Measurements from ENCODE around the gene RPS6KA2. TPM values are rescaled to one million over a fixed set of nuclear protein-coding genes. Genes with fewer than 3 reads are reported as not detected.

Gene RPS6KA2
- total RNA-seq, 3 donors from 2014 or later, result 23.7 to 124 (median 56.4) TPM

DNA sequence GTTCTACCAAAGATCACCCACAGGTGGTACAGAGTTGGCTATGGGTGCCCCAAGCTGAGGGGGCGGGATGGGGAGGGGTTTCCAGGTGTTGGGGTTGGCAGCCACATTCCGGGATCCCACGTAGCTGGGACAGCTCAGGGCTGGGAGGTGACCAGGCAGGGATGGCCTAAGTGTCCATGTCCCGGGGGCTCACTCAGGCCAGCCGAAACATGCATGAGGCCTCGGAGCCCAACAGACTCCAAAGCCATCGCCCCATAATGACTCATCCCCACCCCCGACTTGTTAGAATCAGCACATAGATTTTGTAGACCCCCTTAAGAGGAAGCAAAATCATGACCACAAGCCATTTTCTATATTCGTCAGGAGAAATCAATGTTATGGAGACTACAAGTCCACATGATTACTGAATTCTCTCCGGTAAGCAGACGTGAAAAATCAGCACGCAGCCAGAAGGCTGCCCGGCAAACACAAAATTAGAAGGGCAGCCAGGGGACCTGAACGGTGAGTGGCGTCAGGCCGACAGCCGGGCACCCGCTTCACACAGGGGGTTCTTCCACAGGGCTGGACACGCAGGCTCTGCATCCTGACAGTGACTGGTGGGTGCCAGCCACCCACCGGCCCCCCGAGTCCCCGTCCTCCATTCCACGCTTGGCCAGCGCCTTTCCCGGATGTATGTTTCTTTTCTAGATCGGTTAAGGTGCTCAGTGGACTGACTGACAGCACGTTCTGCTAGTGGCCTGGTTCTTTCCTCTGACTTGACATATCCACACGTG is 121.7 kb downstream of the RPS6KA2 start:
- Histone ChIP-seq H3K36me3 (no peaks in the 10 kb centered on the region), H3K27me3 (no peaks in the 10 kb centered on the region), H3K27ac (no peak overlapping the region), H3K9me3 (no peaks in the 10 kb centered on the region), H3K4me3 (no peak overlapping the region), H3K4me1 (no peaks in the 10 kb centered on the region)
- TF ChIP-seq POLR2AphosphoS5 (IDR thresholded peaks at IDR 0.05) (no peak), POLR2A (IDR thresholded peaks at IDR 0.05) (no peak)
- TF ChIP-seq, protein P1, sequence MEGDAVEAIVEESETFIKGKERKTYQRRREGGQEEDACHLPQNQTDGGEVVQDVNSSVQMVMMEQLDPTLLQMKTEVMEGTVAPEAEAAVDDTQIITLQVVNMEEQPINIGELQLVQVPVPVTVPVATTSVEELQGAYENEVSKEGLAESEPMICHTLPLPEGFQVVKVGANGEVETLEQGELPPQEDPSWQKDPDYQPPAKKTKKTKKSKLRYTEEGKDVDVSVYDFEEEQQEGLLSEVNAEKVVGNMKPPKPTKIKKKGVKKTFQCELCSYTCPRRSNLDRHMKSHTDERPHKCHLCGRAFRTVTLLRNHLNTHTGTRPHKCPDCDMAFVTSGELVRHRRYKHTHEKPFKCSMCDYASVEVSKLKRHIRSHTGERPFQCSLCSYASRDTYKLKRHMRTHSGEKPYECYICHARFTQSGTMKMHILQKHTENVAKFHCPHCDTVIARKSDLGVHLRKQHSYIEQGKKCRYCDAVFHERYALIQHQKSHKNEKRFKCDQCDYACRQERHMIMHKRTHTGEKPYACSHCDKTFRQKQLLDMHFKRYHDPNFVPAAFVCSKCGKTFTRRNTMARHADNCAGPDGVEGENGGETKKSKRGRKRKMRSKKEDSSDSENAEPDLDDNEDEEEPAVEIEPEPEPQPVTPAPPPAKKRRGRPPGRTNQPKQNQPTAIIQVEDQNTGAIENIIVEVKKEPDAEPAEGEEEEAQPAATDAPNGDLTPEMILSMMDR (IDR thresholded peaks at IDR 0.05), result no peak
- intact Hi-C loops (cut with DNase I; ENCODE audit: low total_unique reads), result loop anchor here (10.0 kb wide), 1 partner anchor 1789 kb away; no protein-coding TSS in a partner anchor
- no peak for DNase-seq (ENCODE audit: low spot score in 2 of 2)

GRCh38 chr6:166504100-166504499 is 123.0 kb downstream of the RPS6KA2 start:
- DNase-seq (ENCODE audit: low spot score in 2 of 2), result no peak
- Histone ChIP-seq H3K27me3 (no peaks in the 10 kb centered on the region), H3K36me3 (no peaks in the 10 kb centered on the region), H3K27ac (no peak overlapping the region), H3K4me1 (no peaks in the 10 kb centered on the region), H3K4me3 (no peak overlapping the region), H3K9me3 (no peaks in the 10 kb centered on the region)
- TF ChIP-seq, protein P1 (IDR thresholded peaks at IDR 0.05), result no peak
- TF ChIP-seq POLR2A (IDR thresholded peaks at IDR 0.05) (no peak), POLR2AphosphoS5 (IDR thresholded peaks at IDR 0.05) (no peak)
- intact Hi-C loops (cut with DNase I; ENCODE audit: low total_unique reads), result loop anchor here (10.0 kb wide), 1 partner anchor 1791 kb away; no protein-coding TSS in a partner anchor

DNA sequence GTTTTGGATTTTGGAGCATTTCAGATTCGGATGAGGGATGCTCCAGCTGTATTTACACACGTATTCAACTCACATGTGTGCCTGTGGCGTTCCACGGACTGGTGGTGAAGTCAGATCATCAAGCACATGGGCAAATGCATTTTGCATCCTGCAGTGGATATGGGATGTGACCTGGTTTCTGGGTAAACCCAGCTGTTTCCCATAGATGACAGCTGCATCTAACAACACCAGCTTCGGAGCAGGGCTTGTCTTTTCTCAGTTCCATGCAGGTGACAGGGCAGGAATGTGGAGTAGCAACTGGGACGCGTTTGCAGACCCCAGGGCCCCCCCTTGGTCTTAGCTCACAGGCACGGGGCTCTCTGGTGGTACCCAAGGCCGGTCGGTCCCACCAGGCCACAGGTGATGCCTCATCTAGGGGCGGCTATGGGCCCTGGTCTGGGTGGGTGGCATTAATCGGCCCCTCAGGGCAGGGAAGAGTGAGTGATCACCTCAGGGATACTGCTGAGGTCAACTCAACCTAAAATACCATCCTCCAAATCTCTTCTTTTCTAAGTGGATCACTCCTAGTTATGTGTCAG is 123.8 kb downstream of the RPS6KA2 start:
- H3K27ac ChIP-seq, result no peak overlapping the region
- no peaks in the 10 kb centered on the region for H3K27me3 ChIP-seq
- TF ChIP-seq, protein P1 (IDR thresholded peaks at IDR 0.05), result no peak
- no peak for TF ChIP-seq POLR2AphosphoS5 (IDR thresholded peaks at IDR 0.05)
- no peak for TF ChIP-seq POLR2A (IDR thresholded peaks at IDR 0.05)
- no peaks in the 10 kb centered on the region for H3K36me3 ChIP-seq
- no peak overlapping the region for H3K4me3 ChIP-seq
- H3K4me1 ChIP-seq, result no peaks in the 10 kb centered on the region
- DNase-seq (ENCODE audit: low spot score in 2 of 2), result no peak
- intact Hi-C loops (cut with DNase I; ENCODE audit: low total_unique reads), result loop anchor here (10.0 kb wide), 1 partner anchor 1792 kb away; no protein-coding TSS in a partner anchor
- no peaks in the 10 kb centered on the region for H3K9me3 ChIP-seq

GRCh38 chr6:166502453-166502852 is 124.6 kb downstream of the RPS6KA2 start:
- Histone ChIP-seq H3K36me3 (no peaks in the 10 kb centered on the region), H3K27ac (no peak overlapping the region), H3K9me3 (no peaks in the 10 kb centered on the region), H3K4me3 (no peak overlapping the region), H3K27me3 (no peaks in the 10 kb centered on the region), H3K4me1 (no peaks in the 10 kb centered on the region)
- no peak for DNase-seq (ENCODE audit: low spot score in 2 of 2)
- intact Hi-C loops (cut with DNase I; ENCODE audit: low total_unique reads), result loop anchor here (10.0 kb wide), 1 partner anchor 1792 kb away; no protein-coding TSS in a partner anchor
- TF ChIP-seq POLR2AphosphoS5 (IDR thresholded peaks at IDR 0.05) (no peak), POLR2A (IDR thresholded peaks at IDR 0.05) (no peak)
- TF ChIP-seq, protein P1 (IDR thresholded peaks at IDR 0.05), result no peak

GRCh38 chr6:166501246-166501645 is 125.8 kb downstream of the RPS6KA2 start:
- no peak overlapping the region for H3K4me3 ChIP-seq
- no peaks in the 10 kb centered on the region for H3K27me3 ChIP-seq
- TF ChIP-seq, protein P1 (IDR thresholded peaks at IDR 0.05), result no peak
- no peak for TF ChIP-seq POLR2AphosphoS5 (IDR thresholded peaks at IDR 0.05)
- TF ChIP-seq POLR2A (IDR thresholded peaks at IDR 0.05), result no peak
- no peaks in the 10 kb centered on the region for H3K9me3 ChIP-seq
- DNase-seq (ENCODE audit: low spot score in 2 of 2), result no peak
- H3K36me3 ChIP-seq, result no peaks in the 10 kb centered on the region
- intact Hi-C loops (cut with DNase I; ENCODE audit: low total_unique reads), result loop anchor here (10.0 kb wide), 1 partner anchor 1794 kb away; no protein-coding TSS in a partner anchor
- H3K27ac ChIP-seq, result no peak overlapping the region
- no peaks in the 10 kb centered on the region for H3K4me1 ChIP-seq

All from breast epithelium (tissue), 4 donors.